ENCODE results near the gene GNAZ.

GNAZ gene

GRCh38 chr22:23066200-23067022 is 3.9 kb upstream of the GNAZ start:
- H2AFZ ChIP-seq (ENCODE audit: low read length): no peak overlapping the region
- no peaks in the 10 kb centered on the region for H3K79me1 ChIP-seq (ENCODE audit: low read depth, low read length)
- DNase-seq (ENCODE audit: low spot score): no peak
- H4K8ac ChIP-seq (ENCODE audit: low read depth, low read length): no peak overlapping the region
- H3K4ac ChIP-seq (ENCODE audit: low read length): no peak overlapping the region
- no peak overlapping the region for H3K18ac ChIP-seq (ENCODE audit: low read length)
- no peaks in the 10 kb centered on the region for H3K9me3 ChIP-seq (replicated peaks in 1 of 2; ENCODE audit: control insufficient read depth in 2 of 2, insufficient read depth in 1 of 2, low read depth in 1 of 2, low read length in 2 of 2)
- no peak overlapping the region for H2BK5ac ChIP-seq (ENCODE audit: low read length)
- no peak overlapping the region for H3K27ac ChIP-seq (replicated peaks; ENCODE audit: low read length)
- peaks cover under 1 to 5% of the 10 kb centered on the region in 2 donors for H3K4me1 ChIP-seq (ENCODE audit: control insufficient read depth in 2 of 2, insufficient read depth in 1 of 2, low read depth in 1 of 2, low read length in 2 of 2)
- H2BK12ac ChIP-seq (ENCODE audit: low read length): no peak overlapping the region
- H3K36me3 ChIP-seq (replicated peaks in 1 of 2; ENCODE audit: control insufficient read depth in 2 of 2, insufficient read depth in 2 of 2, low read length in 2 of 2): no peaks in the 10 kb centered on the region
- H3K4me2 ChIP-seq (ENCODE audit: insufficient read depth, low read length, poor library complexity, severe bottlenecking): no peak overlapping the region
- no peak overlapping the region for H3K14ac ChIP-seq (ENCODE audit: low read length)
- peaks cover 0 to 45% (median 7%) of the 10 kb centered on the region in 3 experiments for H3K27me3 ChIP-seq (ENCODE audit: control insufficient read depth in 3 of 3, insufficient read depth in 3 of 3, low read depth in 1 of 3, low read length in 3 of 3)
- H4K91ac ChIP-seq (ENCODE audit: low read depth, low read length, poor library complexity): no peak overlapping the region
- no peak overlapping the region for H3K4me3 ChIP-seq (ENCODE audit: low read length in 2 of 2)
- H3K9ac ChIP-seq (ENCODE audit: low read depth, low read length, poor library complexity): no peak overlapping the region
- WGBS, 2 donors (ENCODE audit: extremely low coverage in 2 of 2, insufficient read length in 2 of 2, insufficient replicate concordance in 1 of 2): no CpG with 5 or more reads among the region's 15 CpGs
- no peak overlapping the region for H2BK120ac ChIP-seq (ENCODE audit: low read depth, low read length)
- H2BK15ac ChIP-seq (ENCODE audit: low read length): peak overlapping the region; percentile 15
- no peak overlapping the region for H2AK5ac ChIP-seq (ENCODE audit: low read depth, low read length)
- H3K23ac ChIP-seq (ENCODE audit: low read depth, low read length, poor library complexity): peak overlapping the region; percentile 90

GRCh38 chr22:23067023-23067650 is 3.2 kb upstream of the GNAZ start:
- Histone ChIP-seq H2AK5ac (ENCODE audit: low read depth, low read length) (no peak overlapping the region), H3K23ac (ENCODE audit: low read depth, low read length, poor library complexity) (peak overlapping the region; percentile 37), H3K4me1 (ENCODE audit: control insufficient read depth in 2 of 2, insufficient read depth in 1 of 2, low read depth in 1 of 2, low read length in 2 of 2) (peaks cover 5 to 8% of the 10 kb centered on the region in 2 donors), H3K18ac (ENCODE audit: low read length) (no peak overlapping the region), H3K9me3 (replicated peaks in 1 of 2; ENCODE audit: control insufficient read depth in 2 of 2, insufficient read depth in 1 of 2, low read depth in 1 of 2, low read length in 2 of 2) (no peaks in the 10 kb centered on the region), H2BK5ac (ENCODE audit: low read length) (no peak overlapping the region), H3K9ac (ENCODE audit: low read depth, low read length, poor library complexity) (no peak overlapping the region), H2BK120ac (ENCODE audit: low read depth, low read length) (no peak overlapping the region), H2AFZ (ENCODE audit: low read length) (no peak overlapping the region), H4K91ac (ENCODE audit: low read depth, low read length, poor library complexity) (no peak overlapping the region), H3K79me1 (ENCODE audit: low read depth, low read length) (peaks cover 6% of the 10 kb centered on the region), H2BK15ac (ENCODE audit: low read length) (no peak overlapping the region), H3K4me2 (ENCODE audit: insufficient read depth, low read length, poor library complexity, severe bottlenecking) (no peak overlapping the region), H3K27me3 (ENCODE audit: control insufficient read depth in 3 of 3, insufficient read depth in 3 of 3, low read depth in 1 of 3, low read length in 3 of 3) (peaks cover 0 to 40% (median 7%) of the 10 kb centered on the region in 3 experiments), H3K4me3 (ENCODE audit: low read length in 2 of 2) (no peak overlapping the region), H3K14ac (ENCODE audit: low read length) (no peak overlapping the region), H3K36me3 (replicated peaks in 1 of 2; ENCODE audit: control insufficient read depth in 2 of 2, insufficient read depth in 2 of 2, low read length in 2 of 2) (no peaks in the 10 kb centered on the region), H4K8ac (ENCODE audit: low read depth, low read length) (no peak overlapping the region), H2BK12ac (ENCODE audit: low read length) (no peak overlapping the region), H3K27ac (replicated peaks; ENCODE audit: low read length) (no peak overlapping the region), H3K4ac (ENCODE audit: low read length) (no peak overlapping the region)
- DNase-seq (ENCODE audit: low spot score): no peak
- no CpG with 5 or more reads among the region's 6 CpGs for WGBS, 2 donors (ENCODE audit: extremely low coverage in 2 of 2, insufficient read length in 2 of 2, insufficient replicate concordance in 1 of 2)

- H3K14ac ChIP-seq (ENCODE audit: low read length): no peak overlapping the region
- no peaks in the 10 kb centered on the region for H3K36me3 ChIP-seq (replicated peaks in 1 of 2; ENCODE audit: control insufficient read depth in 2 of 2, insufficient read depth in 2 of 2, low read length in 2 of 2)
- no peak overlapping the region for H2BK120ac ChIP-seq (ENCODE audit: low read depth, low read length)
- peak overlapping the region; percentile 37 for H3K23ac ChIP-seq (ENCODE audit: low read depth, low read length, poor library complexity)
- H3K79me1 ChIP-seq (ENCODE audit: low read depth, low read length): peaks cover 7% of the 10 kb centered on the region
- H4K91ac ChIP-seq (ENCODE audit: low read depth, low read length, poor library complexity): no peak overlapping the region
- H3K4me2 ChIP-seq (ENCODE audit: insufficient read depth, low read length, poor library complexity, severe bottlenecking): no peak overlapping the region
- H2BK15ac ChIP-seq (ENCODE audit: low read length): no peak overlapping the region
- no peak overlapping the region for H3K18ac ChIP-seq (ENCODE audit: low read length)
- no peak overlapping the region for H3K27ac ChIP-seq (replicated peaks; ENCODE audit: low read length)
- peak overlapping the region; percentile 34 for H2AK5ac ChIP-seq (ENCODE audit: low read depth, low read length)
- H3K4ac ChIP-seq (ENCODE audit: low read length): no peak overlapping the region
- H3K27me3 ChIP-seq (ENCODE audit: control insufficient read depth in 3 of 3, insufficient read depth in 3 of 3, low read depth in 1 of 3, low read length in 3 of 3): peaks cover 0 to 39% (median 7%) of the 10 kb centered on the region in 3 experiments
- no peaks in the 10 kb centered on the region for H3K9me3 ChIP-seq (replicated peaks in 1 of 2; ENCODE audit: control insufficient read depth in 2 of 2, insufficient read depth in 1 of 2, low read depth in 1 of 2, low read length in 2 of 2)
- H4K8ac ChIP-seq (ENCODE audit: low read depth, low read length): no peak overlapping the region
- H3K4me1 ChIP-seq (ENCODE audit: control insufficient read depth in 2 of 2, insufficient read depth in 1 of 2, low read depth in 1 of 2, low read length in 2 of 2): peaks cover 5 to 8% of the 10 kb centered on the region in 2 donors
- H3K4me3 ChIP-seq (ENCODE audit: low read length in 2 of 2): no peak overlapping the region
- no peak for DNase-seq (ENCODE audit: low spot score)
- no peak overlapping the region for H2AFZ ChIP-seq (ENCODE audit: low read length)
- no peak overlapping the region for H2BK5ac ChIP-seq (ENCODE audit: low read length)
- H3K9ac ChIP-seq (ENCODE audit: low read depth, low read length, poor library complexity): no peak overlapping the region
- H2BK12ac ChIP-seq (ENCODE audit: low read length): no peak overlapping the region
- no CpG with 5 or more reads among the region's 5 CpGs for WGBS, 2 donors (ENCODE audit: extremely low coverage in 2 of 2, insufficient read length in 2 of 2, insufficient replicate concordance in 1 of 2)
These were observed 2.6 kb upstream of the GNAZ start for GRCh38 chr22:23067691-23068090.

Data from neuronal stem cell (in vitro differentiated cells).